Cerebellar nuclear complex (tissue), 1 donor: ENCODE measurements around the gene VPREB3.
"Not testable (repeated sequence)": the region's sequence is repeated elsewhere in the genome, so short reads cannot be mapped to it uniquely, and the experiment has no call there.

ENCODE experiments used
- DNase-seq, 2 experiments: peaks; one replicate each; lab custom pipeline; 2025; lab: John Stamatoyannopoulos, UW

VPREB3 gene

GRCh38 chr22:23742505-23743264, 11.5 kb downstream of the VPREB3 start:
- DNase-seq = no peak

GRCh38 chr22:23737696-23738095, 16.5 kb downstream of the VPREB3 start:
- no peak for DNase-seq

- DNase-seq = not testable (repeated sequence)
Observed at GRCh38 chr22:23728108-23728507, 26.1 kb downstream of the VPREB3 start.

GRCh38 chr22:23722724-23723123, 31.5 kb downstream of the VPREB3 start:
- no peak for DNase-seq

- no peak for DNase-seq
Observed at GRCh38 chr22:23722160-23722559, 32.1 kb downstream of the VPREB3 start.

- DNase-seq = no peak
Observed at GRCh38 chr22:23720855-23721254, 33.4 kb downstream of the VPREB3 start.

- DNase-seq = no peak
Observed at GRCh38 chr22:23718371-23719165, 35.7 kb downstream of the VPREB3 start.

- peak; percentile 17 to 83 for DNase-seq
Observed at GRCh38 chr22:23716811-23717801, 37.1 kb downstream of the VPREB3 start.

- DNase-seq = no peak
Observed at GRCh38 chr22:23715806-23716375, 38.3 kb downstream of the VPREB3 start.

GRCh38 chr22:23714596-23715578, 39.3 kb downstream of the VPREB3 start:
- no peak for DNase-seq

- no peak for DNase-seq
Observed at GRCh38 chr22:23713696-23714595, 40.3 kb downstream of the VPREB3 start.

GRCh38 chr22:23712256-23712655, 42.0 kb downstream of the VPREB3 start:
- no peak for DNase-seq

- no peak for DNase-seq
Observed at GRCh38 chr22:23709107-23709506, 45.1 kb downstream of the VPREB3 start.

- no peak for DNase-seq
Observed at GRCh38 chr22:23708270-23708669, 46.0 kb downstream of the VPREB3 start.

GRCh38 chr22:23705358-23705757, 48.9 kb downstream of the VPREB3 start:
- no peak for DNase-seq

GRCh38 chr22:23704829-23705228, 49.4 kb downstream of the VPREB3 start:
- no peak for DNase-seq

- DNase-seq = no peak
Observed at GRCh38 chr22:23704062-23704461, 50.2 kb downstream of the VPREB3 start.
